ENCODE data around the gene SBNO2.

SBNO2 gene

GRCh38 chr19:1164684-1165531 lies 9.2 kb downstream of the SBNO2 start:
- Mint-ChIP-seq H3K4me3 (no peak overlapping the region), H3K27ac (no peak overlapping the region)

DNA sequence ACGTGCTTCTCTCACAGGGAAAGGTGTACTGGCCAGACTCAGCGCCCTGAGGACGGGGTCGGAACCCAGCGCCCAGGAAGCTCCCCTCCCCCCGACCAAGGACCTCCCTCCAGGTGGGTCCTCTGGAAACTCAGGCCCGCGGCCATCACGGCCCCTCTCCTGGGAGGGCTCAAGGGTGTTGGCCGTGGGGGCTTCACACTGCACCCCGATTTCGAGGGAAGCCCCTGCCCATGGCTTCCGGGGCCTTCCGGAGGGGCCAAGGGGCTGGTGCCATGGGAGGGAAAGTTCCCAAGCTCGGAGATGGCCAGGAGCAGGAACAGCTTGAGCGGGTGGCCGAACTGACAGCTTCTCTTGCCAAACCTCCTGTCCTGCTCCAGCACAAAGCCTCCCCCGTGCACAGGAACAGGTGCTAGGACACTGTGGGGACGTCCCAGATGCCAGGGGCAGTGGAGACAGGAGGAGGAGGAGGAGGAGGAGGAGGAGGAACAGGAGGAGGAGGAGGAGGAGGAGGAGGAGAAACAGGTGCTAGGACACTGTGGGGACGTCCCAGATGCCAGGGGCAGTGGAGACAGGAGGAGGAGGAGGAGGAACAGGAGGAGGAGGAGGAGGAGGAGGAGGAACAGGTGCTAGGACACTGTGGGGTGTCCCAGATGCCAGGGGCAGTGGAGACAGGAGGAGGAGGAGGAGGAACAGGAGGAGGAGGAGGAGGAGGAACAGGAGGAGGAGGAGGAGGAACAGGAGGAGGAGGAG lies 10.0 kb downstream of the SBNO2 start:
- Mint-ChIP-seq H3K9me3 (no peaks in the 10 kb centered on the region), H3K4me3 (no peak overlapping the region)
- DNase-seq: no peak

More at GRCh38 chr19:1164684-1165531, 9.2 kb downstream of the SBNO2 start:
- Mint-ChIP-seq H3K36me3 (ENCODE audit: low read depth) (peaks cover 11% of the 10 kb centered on the region), H3K9me3 (no peaks in the 10 kb centered on the region), H3K27me3 (no peaks in the 10 kb centered on the region), H3K4me1 (ENCODE audit: low read depth) (peaks cover 13% of the 10 kb centered on the region)
- DNase-seq: no peak

DNA sequence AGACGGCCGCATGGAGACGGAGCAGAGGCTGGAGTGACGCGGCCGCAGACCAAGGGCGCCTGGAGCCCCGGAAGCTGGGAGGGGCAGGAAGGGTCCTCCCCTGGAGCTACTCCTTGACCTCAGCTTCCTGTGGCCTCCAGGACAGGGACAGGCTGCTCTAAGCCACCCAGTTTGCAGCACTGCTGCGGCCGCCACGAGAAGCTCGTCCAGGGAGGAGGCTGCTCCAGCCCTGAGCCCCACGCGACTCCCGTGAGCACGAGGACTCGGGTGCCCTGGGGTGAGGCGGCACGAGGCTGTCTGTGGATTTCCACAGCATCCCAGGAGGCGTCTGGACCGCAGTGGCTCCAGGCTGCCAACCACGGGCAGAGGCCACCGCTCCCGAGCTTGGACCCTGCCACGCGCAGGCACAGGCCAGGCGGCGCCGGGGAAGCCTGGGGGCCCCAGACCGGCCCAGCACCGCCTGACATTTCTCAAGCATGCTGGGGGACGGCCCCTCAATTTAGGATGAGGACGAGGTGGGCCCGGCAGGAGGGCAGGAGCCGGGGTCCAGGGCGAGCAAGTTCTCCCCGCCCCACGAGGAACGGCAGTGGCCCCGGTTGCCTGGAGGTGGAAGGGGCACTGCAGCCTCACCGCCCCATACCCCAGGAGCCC lies 10.7 kb downstream of the SBNO2 start:
- Mint-ChIP-seq H3K4me1 (ENCODE audit: low read depth) (peaks cover 6% of the 10 kb centered on the region), H3K9me3 (no peaks in the 10 kb centered on the region), H3K36me3 (ENCODE audit: low read depth) (peaks cover 6% of the 10 kb centered on the region), H3K27me3 (no peaks in the 10 kb centered on the region), H3K27ac (peak overlapping the region; percentile 28), H3K4me3 (no peak overlapping the region)
- DNase-seq: no peak

More for the DNA sequence above, 10.0 kb downstream of the SBNO2 start:
- H3K27me3 Mint-ChIP-seq: no peaks in the 10 kb centered on the region
- no peak overlapping the region for H3K27ac Mint-ChIP-seq
- H3K4me1 Mint-ChIP-seq (ENCODE audit: low read depth): peaks cover 9% of the 10 kb centered on the region
- H3K36me3 Mint-ChIP-seq (ENCODE audit: low read depth): peaks cover 8% of the 10 kb centered on the region

DNA sequence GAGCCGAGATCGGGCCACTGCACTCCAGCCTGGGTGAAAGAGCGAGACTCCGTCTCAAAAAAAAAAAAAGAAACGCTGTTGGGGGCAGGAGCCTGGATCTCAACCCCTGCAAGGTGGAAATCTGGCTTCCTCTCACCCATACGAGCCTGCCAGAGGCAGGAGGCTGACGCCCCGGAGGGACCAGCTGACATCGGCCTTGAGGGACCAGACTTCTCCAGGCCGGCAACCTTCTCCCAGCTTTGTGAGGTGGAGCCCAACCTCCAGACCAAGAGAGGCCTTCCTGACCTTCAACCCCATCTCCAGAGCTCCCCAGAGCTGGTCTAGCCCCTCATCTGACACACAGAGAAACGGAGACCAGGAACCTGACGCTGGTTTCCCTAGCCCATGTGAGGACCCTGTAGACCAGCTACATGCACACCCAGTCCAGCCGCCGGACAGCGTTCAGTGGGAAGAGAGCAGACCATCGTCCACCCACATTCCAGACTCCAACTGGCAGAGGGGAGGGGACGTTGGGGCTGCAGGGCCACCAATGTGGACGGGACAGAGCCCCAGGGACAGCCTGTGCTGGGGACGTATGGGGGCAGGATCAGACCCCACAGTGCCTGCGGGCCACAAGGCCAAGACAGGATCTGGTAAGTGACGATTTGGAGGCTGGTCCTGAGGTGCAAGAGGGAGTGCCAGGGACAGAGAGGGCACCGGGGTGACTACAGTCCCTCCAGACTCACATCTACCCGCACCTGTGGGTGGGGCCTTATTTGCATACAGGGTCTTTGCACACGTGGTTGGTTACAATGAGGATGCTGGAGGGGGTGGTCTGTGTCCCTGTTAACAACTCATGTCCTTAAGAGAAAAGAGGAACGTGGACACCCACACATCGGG lies 11.4 kb downstream of the SBNO2 start:
- peaks cover 6% of the 10 kb centered on the region for H3K36me3 Mint-ChIP-seq (ENCODE audit: low read depth)
- H3K4me1 Mint-ChIP-seq (ENCODE audit: low read depth): peaks cover 6% of the 10 kb centered on the region
- no peak for DNase-seq
- H3K27me3 Mint-ChIP-seq: no peaks in the 10 kb centered on the region
- H3K4me3 Mint-ChIP-seq: no peak overlapping the region
- H3K27ac Mint-ChIP-seq: peak overlapping the region; percentile 28
- no peaks in the 10 kb centered on the region for H3K9me3 Mint-ChIP-seq

DNA sequence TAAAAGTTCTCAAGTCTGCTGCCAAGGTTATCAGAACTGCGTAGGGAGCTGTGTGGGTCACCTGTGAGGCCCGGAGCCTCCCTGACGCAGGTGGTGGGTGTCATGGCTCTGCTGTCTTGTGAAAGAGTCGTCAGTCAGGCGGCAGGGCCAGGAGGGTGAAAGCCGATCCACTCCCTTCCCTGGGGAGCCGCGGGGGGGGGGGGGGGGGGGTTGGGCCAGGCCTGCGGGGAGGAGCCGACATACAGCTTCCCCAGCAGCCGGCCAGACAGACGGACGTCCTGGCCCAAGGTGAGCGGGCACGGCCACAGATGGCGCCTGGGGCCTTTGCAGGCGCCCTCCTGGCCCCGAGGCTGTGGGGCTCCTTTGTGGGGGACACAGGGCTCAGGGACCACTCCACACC lies 12.4 kb downstream of the SBNO2 start:
- H3K36me3 Mint-ChIP-seq (ENCODE audit: low read depth): peaks cover 5% of the 10 kb centered on the region
- no peaks in the 10 kb centered on the region for H3K27me3 Mint-ChIP-seq
- no peak overlapping the region for H3K27ac Mint-ChIP-seq
- no peak overlapping the region for H3K4me3 Mint-ChIP-seq
- H3K4me1 Mint-ChIP-seq (ENCODE audit: low read depth): peaks cover 6% of the 10 kb centered on the region
- H3K9me3 Mint-ChIP-seq: no peaks in the 10 kb centered on the region
- DNase-seq: no peak

GRCh38 chr19:1159864-1160595 lies 14.0 kb downstream of the SBNO2 start:
- no peak overlapping the region for H3K27ac Mint-ChIP-seq
- no peaks in the 10 kb centered on the region for H3K27me3 Mint-ChIP-seq
- peaks cover 6% of the 10 kb centered on the region for H3K4me1 Mint-ChIP-seq (ENCODE audit: low read depth)
- peaks cover 4% of the 10 kb centered on the region for H3K36me3 Mint-ChIP-seq (ENCODE audit: low read depth)
- no peaks in the 10 kb centered on the region for H3K9me3 Mint-ChIP-seq
- no peak for DNase-seq
- no peak overlapping the region for H3K4me3 Mint-ChIP-seq

DNA sequence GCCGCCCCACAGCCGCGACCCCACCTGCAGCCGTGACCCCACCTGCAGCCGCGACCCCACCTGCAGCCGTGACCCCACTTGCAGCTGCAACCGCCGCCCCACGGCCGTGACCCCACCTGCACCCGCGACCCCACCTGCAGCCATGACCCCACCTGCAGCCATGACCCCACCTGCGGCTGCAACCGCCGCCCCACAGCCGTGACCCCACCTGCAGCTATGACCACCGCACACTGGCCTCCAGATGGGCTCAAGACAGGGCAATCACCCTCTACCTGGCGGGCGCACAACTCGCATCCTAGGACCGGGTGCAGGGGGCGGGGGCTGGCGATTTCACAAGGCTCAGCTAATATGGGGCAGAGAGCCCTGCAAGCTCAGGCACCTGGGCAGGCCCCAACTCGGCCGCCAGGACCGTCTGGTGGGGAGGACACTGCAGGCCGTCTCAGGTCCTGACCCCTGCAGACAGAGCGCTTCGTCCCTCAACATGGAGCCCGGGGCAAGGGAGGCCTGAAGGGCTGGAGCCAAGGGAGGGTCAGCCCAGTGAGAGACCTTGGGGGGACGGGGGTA lies 15.1 kb downstream of the SBNO2 start:
- no peak for DNase-seq

GRCh38 chr19:1157931-1158884 lies 15.9 kb downstream of the SBNO2 start:
- peaks cover 6% of the 10 kb centered on the region for H3K4me1 Mint-ChIP-seq (ENCODE audit: low read depth)
- H3K9me3 Mint-ChIP-seq: no peaks in the 10 kb centered on the region
- no peaks in the 10 kb centered on the region for H3K27me3 Mint-ChIP-seq
- no peak for DNase-seq
- no peak overlapping the region for H3K4me3 Mint-ChIP-seq
- H3K27ac Mint-ChIP-seq: no peak overlapping the region
- H3K36me3 Mint-ChIP-seq (ENCODE audit: low read depth): peaks cover 10% of the 10 kb centered on the region

More for the DNA sequence above, 15.1 kb downstream of the SBNO2 start:
- Mint-ChIP-seq H3K9me3 (no peaks in the 10 kb centered on the region), H3K36me3 (ENCODE audit: low read depth) (peaks cover 4% of the 10 kb centered on the region), H3K4me3 (no peak overlapping the region), H3K27me3 (no peaks in the 10 kb centered on the region), H3K27ac (no peak overlapping the region), H3K4me1 (ENCODE audit: low read depth) (peaks cover 6% of the 10 kb centered on the region)

- DNase-seq: no peak
- Mint-ChIP-seq H3K4me3 (no peak overlapping the region), H3K27ac (no peak overlapping the region)
Measured at GRCh38 chr19:1156830-1157615, 17.0 kb downstream of the SBNO2 start.

GRCh38 chr19:1156305-1156801 lies 17.7 kb downstream of the SBNO2 start:
- peaks cover 22% of the 10 kb centered on the region for H3K36me3 Mint-ChIP-seq (ENCODE audit: low read depth)
- no peaks in the 10 kb centered on the region for H3K4me1 Mint-ChIP-seq (ENCODE audit: low read depth)
- H3K4me3 Mint-ChIP-seq: no peak overlapping the region
- no peak overlapping the region for H3K27ac Mint-ChIP-seq
- DNase-seq: no peak
- no peaks in the 10 kb centered on the region for H3K9me3 Mint-ChIP-seq
- H3K27me3 Mint-ChIP-seq: no peaks in the 10 kb centered on the region

More at GRCh38 chr19:1156830-1157615, 17.0 kb downstream of the SBNO2 start:
- Mint-ChIP-seq H3K9me3 (no peaks in the 10 kb centered on the region), H3K36me3 (ENCODE audit: low read depth) (peaks cover 15% of the 10 kb centered on the region), H3K4me1 (ENCODE audit: low read depth) (no peaks in the 10 kb centered on the region), H3K27me3 (no peaks in the 10 kb centered on the region)

DNA sequence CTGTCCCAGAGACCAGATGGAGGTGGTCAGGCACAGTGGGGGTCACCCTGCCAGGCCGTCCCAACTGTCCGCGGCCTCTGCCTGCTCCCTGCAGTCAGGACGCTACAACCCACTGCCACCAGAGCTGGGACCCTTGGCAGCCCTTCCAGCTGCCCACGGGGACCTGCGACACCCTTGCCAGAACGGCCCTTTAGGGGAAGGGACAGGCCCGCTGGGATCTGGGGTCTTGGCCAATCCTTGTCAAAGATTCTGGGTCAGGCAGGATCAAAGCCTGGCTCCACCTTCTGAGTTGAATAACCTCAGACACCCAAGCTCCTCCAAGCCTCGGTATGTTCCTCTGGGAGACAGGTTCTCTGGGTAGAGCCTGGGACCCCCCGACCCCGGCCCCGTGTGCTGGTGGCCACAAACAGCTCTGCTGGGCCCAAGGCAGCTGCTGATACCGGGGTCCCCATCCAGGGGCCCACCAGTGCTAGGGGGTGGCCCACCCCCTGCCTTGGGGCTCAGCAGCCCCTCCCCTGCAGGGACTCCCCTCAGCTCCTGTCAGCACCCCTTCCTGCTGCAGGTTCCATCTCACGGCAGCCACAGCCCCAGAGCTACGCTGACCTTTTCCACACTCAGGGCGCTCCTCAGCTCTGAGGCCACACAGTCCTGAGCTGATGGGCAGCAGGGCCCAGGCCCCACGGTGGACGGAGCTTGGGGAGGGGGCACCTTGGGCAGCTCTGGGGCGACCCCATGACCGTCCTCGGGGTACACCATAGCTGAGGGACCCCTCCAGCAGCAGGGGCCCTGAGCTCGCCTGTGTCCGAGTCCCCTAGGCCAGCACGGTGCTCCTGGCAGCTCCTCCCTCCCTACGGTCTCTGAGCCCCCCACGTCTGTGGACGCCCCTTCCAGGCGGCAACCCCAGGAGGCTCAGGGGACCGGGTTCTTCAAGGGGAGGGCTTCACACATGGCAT lies 18.4 kb downstream of the SBNO2 start:
- Mint-ChIP-seq H3K4me3 (no peak overlapping the region), H3K27me3 (no peaks in the 10 kb centered on the region), H3K9me3 (no peaks in the 10 kb centered on the region), H3K4me1 (ENCODE audit: low read depth) (no peaks in the 10 kb centered on the region), H3K36me3 (ENCODE audit: low read depth) (peaks cover 23% of the 10 kb centered on the region), H3K27ac (no peak overlapping the region)
- DNase-seq: no peak

Data from activated T-cell treated with anti-CD3 and anti-CD28 coated beads, Interleukin-2, amount 50 U/mL, for 24 hours (primary cell).